Keratinocyte (primary cell): ENCODE data around the gene RAB3D. TPM values are rescaled to one million over a fixed set of nuclear protein-coding genes. Genes with fewer than 3 reads are reported as not detected.

Experiments used
- DNase-seq: peaks from one replicate; pipeline ENCODE4 v3.0.0-alpha.2; 2011; ENCODE audit warnings: low read depth, missing footprints, low spot score
- FAIRE-seq: peaks from 2 replicates; lab custom pipeline; 2011; peaks lifted over from hg19 to GRCh38; lab: Jason Lieb, UNC
- H2AFZ ChIP-seq: 2 replicates; pipeline ENCODE4 v1.6.0; 2012; ENCODE audit warnings: low read length, control low read depth, inconsistent platforms; ENCODE audit not compliant: control insufficient read depth
- H3K27ac ChIP-seq: 2 replicates; pipeline ENCODE4 v1.5.1; 2011; ENCODE audit warnings: low read length; ENCODE audit not compliant: control insufficient read depth, insufficient read depth
- H3K27me3 ChIP-seq: 3 replicates; pipeline ENCODE4 v1.6.0; 2011; ENCODE audit warnings: low read length; ENCODE audit not compliant: control insufficient read depth, insufficient read depth; ENCODE audit errors: extremely low read depth
- H3K36me3 ChIP-seq, 2 experiments: 2 replicates in 1 of 2; 3 replicates in 1 of 2; pipeline ENCODE4 v1.5.1; 2011; ENCODE audit warnings: low read length in 2 of 2, mild to moderate bottlenecking in 1 of 2; ENCODE audit not compliant: control insufficient read depth in 2 of 2, insufficient read depth in 2 of 2; ENCODE audit errors: extremely low read depth in 1 of 2
- H3K4me1 ChIP-seq: 3 replicates; pipeline ENCODE4 v1.5.1; 2011; ENCODE audit warnings: low read length; ENCODE audit not compliant: control insufficient read depth, insufficient read depth; ENCODE audit errors: extremely low read depth
- H3K4me2 ChIP-seq: 3 replicates; pipeline ENCODE4 v1.6.0; 2011; ENCODE audit warnings: low read depth, low read length; ENCODE audit not compliant: control insufficient read depth, insufficient read depth; ENCODE audit errors: extremely low read depth
- H3K4me3 ChIP-seq, 3 experiments: fragments of 200-600 bp in 1 of 3; sonication (generic) in 1 of 3; 2 replicates in 2 of 3; 3 replicates in 1 of 3; pipeline ENCODE4 v1.5.1; 2011 to 2016; ENCODE audit warnings: low read length in 3 of 3, mild to moderate bottlenecking in 3 of 3, control low read depth in 2 of 3, inconsistent platforms in 1 of 3, low read depth in 1 of 3, mixed read lengths in 1 of 3, mixed run types in 1 of 3, moderate library complexity in 1 of 3; ENCODE audit not compliant: control insufficient read depth in 2 of 3, insufficient read depth in 2 of 3; ENCODE audit errors: extremely low read depth in 1 of 3
- H3K79me2 ChIP-seq: 2 replicates; pipeline ENCODE4 v1.6.0; 2012; ENCODE audit warnings: low read length; ENCODE audit not compliant: control insufficient read depth, insufficient read depth
- H3K9ac ChIP-seq: 3 replicates; pipeline ENCODE4 v1.6.0; 2011; ENCODE audit warnings: low read length; ENCODE audit not compliant: control insufficient read depth, insufficient read depth; ENCODE audit errors: extremely low read depth
- H3K9me1 ChIP-seq: 3 replicates; pipeline ENCODE4 v1.6.0; 2011; ENCODE audit warnings: low read length; ENCODE audit not compliant: control insufficient read depth, insufficient read depth; ENCODE audit errors: extremely low read depth
- H3K9me3 ChIP-seq: 2 replicates; pipeline ENCODE4 v1.5.1; 2012; ENCODE audit warnings: low read depth, low read length; ENCODE audit not compliant: control insufficient read depth
- H4K20me1 ChIP-seq: 3 replicates; pipeline ENCODE4 v1.6.0; 2011; ENCODE audit warnings: low read length; ENCODE audit not compliant: control insufficient read depth, insufficient read depth; ENCODE audit errors: extremely low read depth
- CTCF ChIP-seq, 3 experiments: IDR thresholded peaks in 1 of 3; conservative IDR thresholded peaks in 1 of 3; optimal IDR thresholded peaks in 1 of 3; 2 replicates in 2 of 3; 3 replicates in 1 of 3; pipeline versions ENCODE3 to v1.5.1; 2011; ENCODE audit warnings: low read length in 3 of 3, mild to moderate bottlenecking in 3 of 3, moderate library complexity in 2 of 3, control low read depth in 1 of 3, inconsistent platforms in 1 of 3; ENCODE audit not compliant: insufficient read depth in 2 of 3; ENCODE audit errors: extremely low read depth in 1 of 3
- EZH2 ChIP-seq: IDR thresholded peaks from one replicate; pipeline ENCODE4 v1.6.1; 2012; ENCODE audit warnings: inconsistent platforms, mild to moderate bottlenecking, low read length, moderate library complexity
- dilution Hi-C: fragments of 300-500 bp; cut with MboI; formaldehyde crosslinking; loops from one replicate; pipeline ENCODE4 v1.7.0; 2020; ENCODE audit warnings: low sequenced_read_pairs; ENCODE audit not compliant: extremely low pct_ligation_motif_present
- polyA plus RNA-seq, 5 experiments: library from polyadenylated mRNA; depleted of rRNA in 3 of 5; stranded (reverse) in 3 of 5; stranded (forward) in 1 of 5; unstranded in 1 of 5; fragments of >200 nt; gene quantifications; 1 replicate in 1 of 5; 2 replicates in 3 of 5; 3 replicates in 1 of 5; pipeline versions ENCODE4 v1.2.1 to v1.2.3, GENCODE V29; 2011 to 2012; ENCODE audit warnings: missing spikeins in 2 of 5, low read depth in 1 of 5, low replicate concordance in 1 of 5

RAB3D gene
- polyA plus RNA-seq, 1 donor (not counting 4 experiments of a cell fraction or from before 2014, with no cell fraction given), result 63.1 TPM

- Histone ChIP-seq H3K27ac (no peak overlapping the region), H3K36me3 (no peaks in the 10 kb centered on the region), H3K4me2 (no peak overlapping the region), H2AFZ (no peak overlapping the region), H4K20me1 (no peaks in the 10 kb centered on the region), H3K27me3 (no peaks in the 10 kb centered on the region), H3K9ac (no peak overlapping the region), H3K9me3 (no peaks in the 10 kb centered on the region), H3K79me2 (no peaks in the 10 kb centered on the region), H3K9me1 (no peaks in the 10 kb centered on the region), H3K4me1 (peaks cover 3% of the 10 kb centered on the region), H3K4me3 (no peak overlapping the region)
- DNase-seq (no peak), FAIRE-seq (no peak)
- dilution Hi-C loops, result no loop called here
- TF ChIP-seq CTCF (optimal IDR thresholded peaks at IDR 0.05 in 1 of 3, IDR thresholded peaks at IDR 0.05 in 1 of 3, conservative IDR thresholded peaks at IDR 0.05 in 1 of 3; ENCODE audit: extremely low read depth in 1 of 3, insufficient read depth in 2 of 3, low read length in 3 of 3) (no peak), EZH2 (no peak)
Observed at GRCh38 chr19:11286312-11286974, 53.0 kb downstream of the RAB3D start.

- Histone ChIP-seq H3K27ac (no peak overlapping the region), H3K27me3 (no peaks in the 10 kb centered on the region), H3K4me3 (no peak overlapping the region), H3K4me1 (peaks cover 10% of the 10 kb centered on the region), H2AFZ (no peak overlapping the region), H4K20me1 (no peaks in the 10 kb centered on the region), H3K4me2 (no peak overlapping the region), H3K9me1 (no peaks in the 10 kb centered on the region), H3K9me3 (no peaks in the 10 kb centered on the region), H3K79me2 (no peaks in the 10 kb centered on the region), H3K9ac (no peak overlapping the region), H3K36me3 (no peaks in the 10 kb centered on the region)
- DNase-seq (no peak), FAIRE-seq (no peak)
- dilution Hi-C loops, result no loop called here
- TF ChIP-seq EZH2, result no peak
- TF ChIP-seq CTCF (optimal IDR thresholded peaks at IDR 0.05 in 1 of 3, IDR thresholded peaks at IDR 0.05 in 1 of 3, conservative IDR thresholded peaks at IDR 0.05 in 1 of 3; ENCODE audit: extremely low read depth in 1 of 3, insufficient read depth in 2 of 3, low read length in 3 of 3), result no peak
Observed at GRCh38 chr19:11284515-11284914, 54.9 kb downstream of the RAB3D start.
